ENCODE data around the gene BID.

GRCh38 chr22:17772249-17772957 is 1.9 kb downstream of the BID start:
- TF ChIP-seq TAF1 (IDR thresholded peaks at IDR 0.05; ENCODE audit: borderline replicate concordance, insufficient read depth, low read length): no peak
- no peak for TF ChIP-seq POLR2AphosphoS5 (IDR thresholded peaks at IDR 0.05; ENCODE audit: low read depth, low read length)
